UCSD-AML1 (cell line): ENCODE data around the gene SLC1A4.
A peak's percentile ranks its signal among the peaks of the same experiment; 100 is the strongest.
"Not testable (repeated sequence)": the region's sequence is repeated elsewhere in the genome, so short reads cannot be mapped to it uniquely, and the experiment has no call there.

ENCODE experiments used
- DNase-seq: peaks from one replicate; lab custom pipeline; 2025; ENCODE audit not compliant: unreplicated experiment; lab: John Stamatoyannopoulos, UW

SLC1A4 gene

GRCh38 chr2:64963719-64964118 is 25.5 kb upstream of the SLC1A4 start:
- no peak for DNase-seq

GRCh38 chr2:64966017-64966416 is 23.2 kb upstream of the SLC1A4 start:
- DNase-seq: no peak

- no peak for DNase-seq
These were observed 22.4 kb upstream of the SLC1A4 start for GRCh38 chr2:64966839-64967238.

- DNase-seq: no peak
These were observed 21.6 kb upstream of the SLC1A4 start for GRCh38 chr2:64967601-64968000.

GRCh38 chr2:64969086-64969485 is 20.1 kb upstream of the SLC1A4 start:
- DNase-seq: not testable (repeated sequence)

- no peak for DNase-seq
These were observed 18.7 kb upstream of the SLC1A4 start for GRCh38 chr2:64970495-64970894.

GRCh38 chr2:64972426-64972825 is 16.8 kb upstream of the SLC1A4 start:
- DNase-seq: no peak

GRCh38 chr2:64972876-64973275 is 16.3 kb upstream of the SLC1A4 start:
- no peak for DNase-seq

GRCh38 chr2:64975232-64975821 is 13.9 kb upstream of the SLC1A4 start:
- DNase-seq: no peak

- DNase-seq: no peak
These were observed 12.9 kb upstream of the SLC1A4 start for GRCh38 chr2:64976276-64976675.

- DNase-seq: no peak
These were observed 10.5 kb upstream of the SLC1A4 start for GRCh38 chr2:64978514-64979268.

GRCh38 chr2:64979744-64980143 is 9.5 kb upstream of the SLC1A4 start:
- no peak for DNase-seq

GRCh38 chr2:64980183-64980582 is 9.0 kb upstream of the SLC1A4 start:
- DNase-seq: no peak

- DNase-seq: no peak
These were observed 6.8 kb upstream of the SLC1A4 start for GRCh38 chr2:64982311-64982857.

GRCh38 chr2:64982932-64983331 is 6.3 kb upstream of the SLC1A4 start:
- DNase-seq: no peak

- no peak for DNase-seq
These were observed 3.8 kb upstream of the SLC1A4 start for GRCh38 chr2:64985447-64985846.

- DNase-seq: no peak
These were observed 1.9 kb upstream of the SLC1A4 start for GRCh38 chr2:64987001-64987955.

- no peak for DNase-seq
These were observed 1.2 kb upstream of the SLC1A4 start for GRCh38 chr2:64987956-64988419.

- DNase-seq: peak; percentile 87
These were observed 626 bp upstream of the SLC1A4 start for GRCh38 chr2:64988420-64989125.

GRCh38 chr2:64989982-64990614 is 899 bp downstream of the SLC1A4 start:
- peak; percentile 26 for DNase-seq
